Transverse colon (tissue), 4 donors: ENCODE data around the gene VAC14.

ENCODE experiments used
- EP300 ChIP-seq: sonication (generic); formaldehyde crosslinking; IDR thresholded peaks from one replicate; pipeline ENCODE4 v1.6.1; 2017; ENCODE audit warnings: antibody characterized with exemption, low read depth
- POLR2A ChIP-seq: fragments of 450-650 bp; IDR thresholded peaks from one replicate; pipeline ENCODE4 v1.6.1; 2016; ENCODE audit warnings: antibody characterized with exemption, mild to moderate bottlenecking, moderate library complexity
- POLR2AphosphoS5 ChIP-seq, 3 donors: sonication (generic); formaldehyde crosslinking; IDR thresholded peaks; one replicate each; pipeline ENCODE4 v1.6.1; 2016; ENCODE audit warnings: antibody characterized with exemption in 3 of 3
- TF ChIP-seq, protein P1 (sequence below), 5 experiments: fragments of 200-600 bp in 3 of 5; fragments of 450-650 bp in 2 of 5; sonication (generic) in 3 of 5; IDR thresholded peaks; 1 replicate in 2 of 5; 2 replicates in 3 of 5; pipeline ENCODE4 v1.5.1; 2016 to 2017; ENCODE audit warnings: antibody characterized with exemption in 5 of 5, inconsistent platforms in 3 of 5, mild to moderate bottlenecking in 2 of 5, moderate library complexity in 1 of 5

DNA sequence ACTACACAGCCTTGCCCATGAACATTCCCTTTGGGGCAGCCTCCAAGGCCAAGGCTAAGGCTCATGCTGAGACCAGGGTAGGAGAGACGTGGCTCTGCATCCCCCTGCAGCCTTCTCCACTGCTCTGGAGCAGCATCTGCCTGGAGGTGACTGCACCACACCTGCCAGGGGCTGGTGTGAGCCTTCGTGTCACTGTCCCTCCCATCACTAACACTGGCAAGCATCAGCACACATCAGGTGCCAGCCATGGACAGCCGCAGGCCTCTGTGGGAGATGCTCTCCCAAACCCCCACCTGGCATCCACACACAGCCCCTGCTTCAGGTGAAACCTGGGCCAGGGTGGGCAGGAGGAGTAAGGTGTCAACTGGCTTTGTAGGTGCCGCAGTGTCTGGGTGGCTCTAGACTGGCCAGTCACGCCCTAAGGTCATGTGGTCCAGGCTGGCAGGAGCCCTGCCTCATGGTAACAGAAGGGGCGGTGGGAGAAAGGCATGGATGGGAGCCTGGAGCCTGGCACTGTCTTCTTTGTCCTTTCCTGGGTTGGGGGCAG is 97.0 kb downstream of the VAC14 start:
- TF ChIP-seq, protein P1, sequence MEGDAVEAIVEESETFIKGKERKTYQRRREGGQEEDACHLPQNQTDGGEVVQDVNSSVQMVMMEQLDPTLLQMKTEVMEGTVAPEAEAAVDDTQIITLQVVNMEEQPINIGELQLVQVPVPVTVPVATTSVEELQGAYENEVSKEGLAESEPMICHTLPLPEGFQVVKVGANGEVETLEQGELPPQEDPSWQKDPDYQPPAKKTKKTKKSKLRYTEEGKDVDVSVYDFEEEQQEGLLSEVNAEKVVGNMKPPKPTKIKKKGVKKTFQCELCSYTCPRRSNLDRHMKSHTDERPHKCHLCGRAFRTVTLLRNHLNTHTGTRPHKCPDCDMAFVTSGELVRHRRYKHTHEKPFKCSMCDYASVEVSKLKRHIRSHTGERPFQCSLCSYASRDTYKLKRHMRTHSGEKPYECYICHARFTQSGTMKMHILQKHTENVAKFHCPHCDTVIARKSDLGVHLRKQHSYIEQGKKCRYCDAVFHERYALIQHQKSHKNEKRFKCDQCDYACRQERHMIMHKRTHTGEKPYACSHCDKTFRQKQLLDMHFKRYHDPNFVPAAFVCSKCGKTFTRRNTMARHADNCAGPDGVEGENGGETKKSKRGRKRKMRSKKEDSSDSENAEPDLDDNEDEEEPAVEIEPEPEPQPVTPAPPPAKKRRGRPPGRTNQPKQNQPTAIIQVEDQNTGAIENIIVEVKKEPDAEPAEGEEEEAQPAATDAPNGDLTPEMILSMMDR (IDR thresholded peaks at IDR 0.05): no peak
- TF ChIP-seq EP300 (no peak), POLR2A (no peak), POLR2AphosphoS5 (IDR thresholded peaks at IDR 0.05) (no peak)
